ENCODE measurements around the gene NPAS3. TPM values are rescaled to one million over a fixed set of nuclear protein-coding genes. Genes with fewer than 3 reads are reported as not detected.

NPAS3 gene
- total RNA-seq, 6 donors from 2014 or later = 0.30 to 0.77 (median 0.59) TPM; not detected in 2

GRCh38 chr14:33369041-33369440 is 430.4 kb downstream of the NPAS3 start:
- Histone ChIP-seq H3K9me3 (no peaks in the 10 kb centered on the region), H3K27ac (no peak overlapping the region), H3K36me3 (no peaks in the 10 kb centered on the region), H3K4me3 (no peak overlapping the region), H3K4me1 (no peaks in the 10 kb centered on the region), H3K27me3 (no peaks in the 10 kb centered on the region)
- TF ChIP-seq POLR2A (IDR thresholded peaks at IDR 0.05) (no peak), EP300 (IDR thresholded peaks at IDR 0.05) (no peak), CTCF (IDR thresholded peaks at IDR 0.05) (no peak), POLR2AphosphoS5 (IDR thresholded peaks at IDR 0.05) (no peak)
- DNase-seq (no peak), ATAC-seq (ENCODE audit: low FRiP score in 2 of 2) (no peak)
- WGBS, 2 donors = 86 to 90% methylated on average over 3 of the region's 3 CpGs

- H3K4me3 ChIP-seq = no peak overlapping the region
- H3K27ac ChIP-seq = no peak overlapping the region
- no peaks in the 10 kb centered on the region for H3K36me3 ChIP-seq
- DNase-seq (no peak), ATAC-seq (ENCODE audit: low FRiP score in 2 of 2) (no peak)
- H3K27me3 ChIP-seq = no peaks in the 10 kb centered on the region
- no peak for TF ChIP-seq EP300 (IDR thresholded peaks at IDR 0.05)
- no peak for TF ChIP-seq CTCF (IDR thresholded peaks at IDR 0.05)
- TF ChIP-seq POLR2A (IDR thresholded peaks at IDR 0.05) = no peak
- no peak for TF ChIP-seq POLR2AphosphoS5 (IDR thresholded peaks at IDR 0.05)
- H3K4me1 ChIP-seq = no peaks in the 10 kb centered on the region
- H3K9me3 ChIP-seq = no peaks in the 10 kb centered on the region
These were observed 431.3 kb downstream of the NPAS3 start for GRCh38 chr14:33369972-33370371.

- Histone ChIP-seq H3K9me3 (no peaks in the 10 kb centered on the region), H3K36me3 (no peaks in the 10 kb centered on the region), H3K27ac (no peak overlapping the region), H3K27me3 (no peaks in the 10 kb centered on the region), H3K4me3 (no peak overlapping the region), H3K4me1 (no peaks in the 10 kb centered on the region)
- no peak for TF ChIP-seq EP300 (IDR thresholded peaks at IDR 0.05)
- TF ChIP-seq POLR2A (IDR thresholded peaks at IDR 0.05) = no peak
- no peak for TF ChIP-seq CTCF (IDR thresholded peaks at IDR 0.05)
- TF ChIP-seq POLR2AphosphoS5 (IDR thresholded peaks at IDR 0.05) = no peak
- no peak for ATAC-seq (ENCODE audit: low FRiP score in 2 of 2)
- 47 to 58% methylated on average over 1 of the region's 1 CpG for WGBS, 2 donors
- no peak for DNase-seq
These were observed 431.7 kb downstream of the NPAS3 start for GRCh38 chr14:33370426-33370825.

- DNase-seq = no peak
- TF ChIP-seq CTCF (IDR thresholded peaks at IDR 0.05) = no peak
- TF ChIP-seq EP300 (IDR thresholded peaks at IDR 0.05) = no peak
- TF ChIP-seq POLR2A (IDR thresholded peaks at IDR 0.05) = no peak
- TF ChIP-seq POLR2AphosphoS5 (IDR thresholded peaks at IDR 0.05) = no peak
- ATAC-seq (ENCODE audit: low FRiP score in 2 of 2) = no peak
- Histone ChIP-seq H3K4me1 (no peaks in the 10 kb centered on the region), H3K4me3 (no peak overlapping the region), H3K27me3 (no peaks in the 10 kb centered on the region), H3K9me3 (no peaks in the 10 kb centered on the region), H3K27ac (no peak overlapping the region), H3K36me3 (no peaks in the 10 kb centered on the region)
- WGBS, 2 donors = 93 to 95% methylated on average over 2 of the region's 2 CpGs
These were observed 436.5 kb downstream of the NPAS3 start for GRCh38 chr14:33375196-33375595.

- H3K9me3 ChIP-seq = no peaks in the 10 kb centered on the region
- H3K36me3 ChIP-seq = no peaks in the 10 kb centered on the region
- H3K27me3 ChIP-seq = no peaks in the 10 kb centered on the region
- H3K4me1 ChIP-seq = no peaks in the 10 kb centered on the region
- no peak for DNase-seq
- no peak overlapping the region for H3K4me3 ChIP-seq
- no peak overlapping the region for H3K27ac ChIP-seq
- 86 to 92% methylated on average over 4 of the region's 4 CpGs for WGBS, 2 donors
- no peak for ATAC-seq (ENCODE audit: low FRiP score in 2 of 2)
- TF ChIP-seq POLR2AphosphoS5 (IDR thresholded peaks at IDR 0.05) (no peak), EP300 (IDR thresholded peaks at IDR 0.05) (no peak), POLR2A (IDR thresholded peaks at IDR 0.05) (no peak), CTCF (IDR thresholded peaks at IDR 0.05) (no peak)
These were observed 437.1 kb downstream of the NPAS3 start for GRCh38 chr14:33375786-33376185.
